B cell (primary cell): ENCODE data around the gene RAD51B. TPM values are rescaled to one million over a fixed set of nuclear protein-coding genes. Genes with fewer than 3 reads are reported as not detected.

Experiments used
- ATAC-seq: fragments of 200-7000 bp; cut with Tn5 transposase; one replicate; pipeline ENCODE4 v1.10.0; 2021; ENCODE audit warnings: low read depth, mild to moderate bottlenecking, moderate number of reproducible peaks, moderate library complexity
- CTCF ChIA-PET: fragments of 350-600 bp; sonication (Branson Sonifier 250); formaldehyde crosslinking; loops from one replicate; lab custom pipeline; 2021; ENCODE audit warnings: antibody characterized with exemption, inconsistent platforms; lab: Charles Lee
- POLR2A ChIA-PET: fragments of 350-600 bp; sonication (Branson Sonifier 250); formaldehyde crosslinking; loops from one replicate; lab custom pipeline; 2021; ENCODE audit warnings: antibody characterized with exemption; lab: Charles Lee
- DNase-seq: peaks from one replicate; pipeline ENCODE4 v3.0.0; 2013
- H2AFZ ChIP-seq: 2 replicates; pipeline ENCODE4 v1.6.1; 2012; ENCODE audit warnings: mild to moderate bottlenecking, low read depth, low read length; ENCODE audit not compliant: insufficient read depth, poor library complexity, severe bottlenecking
- H3K27ac ChIP-seq, 2 donors: 1 replicate in 1 of 2; 2 replicates in 1 of 2; pipeline ENCODE4 v1.5.1; 2012 to 2013; ENCODE audit warnings: low read length in 2 of 2, mild to moderate bottlenecking in 2 of 2, moderate library complexity in 1 of 2
- H3K27me3 ChIP-seq, 4 experiments: fragments of 200-600 bp in 1 of 4; sonication (generic) in 1 of 4; replicated peaks in 1 of 4; 1 replicate in 2 of 4; 2 replicates in 2 of 4; pipeline versions ENCODE4 v1.6.1 to v1.7.0; 2013 to 2016; ENCODE audit warnings: low read length in 3 of 4, mild to moderate bottlenecking in 2 of 4, mixed read lengths in 1 of 4, moderate library complexity in 1 of 4; ENCODE audit not compliant: insufficient read depth in 4 of 4, control insufficient read depth in 3 of 4; ENCODE audit errors: control extremely low read depth in 1 of 4
- H3K36me3 ChIP-seq, 2 experiments: replicated peaks in 1 of 2; 1 replicate in 1 of 2; 2 replicates in 1 of 2; pipeline versions ENCODE4 v1.6.1 to v1.7.1; 2013; ENCODE audit warnings: low read length in 1 of 2; ENCODE audit not compliant: insufficient read depth in 2 of 2, control insufficient read depth in 1 of 2; ENCODE audit errors: control extremely low read depth in 1 of 2, extremely low read depth in 1 of 2
- H3K4me1 ChIP-seq, 2 donors: fragments of 200-600 bp in 1 of 2; sonication (generic) in 1 of 2; 1 replicate in 1 of 2; 2 replicates in 1 of 2; pipeline versions ENCODE4 v1.5.1 to v1.6.1; 2013 to 2017; ENCODE audit warnings: low read length in 2 of 2; ENCODE audit not compliant: control insufficient read depth in 2 of 2, insufficient read depth in 2 of 2
- H3K4me2 ChIP-seq: replicated peaks from 2 replicates; pipeline ENCODE3; 2012; ENCODE audit warnings: mild to moderate bottlenecking, low read depth, low read length; ENCODE audit not compliant: poor library complexity, severe bottlenecking
- H3K4me3 ChIP-seq, 5 experiments: fragments of 200-600 bp in 1 of 5; sonication (generic) in 1 of 5; 1 replicate in 3 of 5; 2 replicates in 2 of 5; pipeline versions ENCODE4 v1.5.1 to v1.7.0; 2011 to 2016; ENCODE audit warnings: low read length in 4 of 5, mild to moderate bottlenecking in 4 of 5, low read depth in 2 of 5, control low read depth in 1 of 5, moderate library complexity in 1 of 5; ENCODE audit not compliant: insufficient read depth in 1 of 5; ENCODE audit errors: control extremely low read depth in 1 of 5, extremely low read depth in 1 of 5
- H3K79me2 ChIP-seq: fragments of 200-600 bp; sonication (generic); one replicate; pipeline ENCODE4 v1.6.0; 2016; ENCODE audit warnings: low read length; ENCODE audit not compliant: control insufficient read depth, insufficient read depth
- H3K9ac ChIP-seq: fragments of 200-600 bp; sonication (generic); 2 replicates; pipeline ENCODE4 v1.6.1; 2017; ENCODE audit warnings: mild to moderate bottlenecking, low read length, moderate library complexity
- H3K9me3 ChIP-seq, 3 donors: one replicate each; pipeline versions ENCODE4 v1.6.1 to v1.7.1; 2013; ENCODE audit warnings: low read length in 2 of 3; ENCODE audit not compliant: control insufficient read depth in 2 of 3, insufficient read depth in 1 of 3; ENCODE audit errors: control extremely low read depth in 1 of 3
- H4K20me1 ChIP-seq: 2 replicates; pipeline ENCODE4 v1.6.0; 2012; ENCODE audit warnings: mild to moderate bottlenecking, low read length; ENCODE audit not compliant: insufficient read depth, control insufficient read depth, poor library complexity, severe bottlenecking
- H3K27ac Mint-ChIP-seq: one replicate; pipeline ENCODE4 v1.8.0; 2021; ENCODE audit warnings: mixed read lengths
- H3K27me3 Mint-ChIP-seq: one replicate; pipeline ENCODE4 v1.8.0; 2021; ENCODE audit warnings: mixed read lengths
- H3K4me1 Mint-ChIP-seq: one replicate; pipeline ENCODE4 v1.8.0; 2021; ENCODE audit warnings: mixed read lengths
- H3K4me3 Mint-ChIP-seq: one replicate; pipeline ENCODE4 v1.8.0; 2021; ENCODE audit warnings: mixed read lengths
- H3K9me3 Mint-ChIP-seq: one replicate; pipeline ENCODE4 v1.8.0; 2022; ENCODE audit warnings: mixed read lengths; ENCODE audit not compliant: insufficient read depth
- EZH2 ChIP-seq: IDR thresholded peaks from 2 replicates; pipeline ENCODE4 v1.6.1; 2012; ENCODE audit warnings: borderline replicate concordance, low read depth, mild to moderate bottlenecking, moderate library complexity, low read length; ENCODE audit not compliant: insufficient read depth, poor library complexity, severe bottlenecking
- WGBS: methylation state at CpG from one replicate; pipeline ENCODE4 v1.1.5; 2013; ENCODE audit warnings: missing lambda C conversion rate; ENCODE audit not compliant: insufficient coverage; 5-methylcytosine and 5-hydroxymethylcytosine counted together
- intact Hi-C: fragments of 100-400 bp; cut with micrococcal nuclease; formaldehyde crosslinking; loops from one replicate; pipeline ENCODE4 v1.10.0; 2022
- polyA plus RNA-seq: library from polyadenylated mRNA; depleted of rRNA; stranded (reverse); fragments of >200 nt; gene quantifications from 2 replicates; pipeline ENCODE4 v1.2.3, GENCODE V29; 2012
- total RNA-seq, 2 donors: library from RNA; stranded (reverse); fragments of 120-200 nt in 1 of 2; gene quantifications; 1 replicate in 1 of 2; 2 replicates in 1 of 2; pipeline versions ENCODE4 v1.2.3 to v1.2.4, GENCODE V29; 2013 to 2022
- TF ChIP-seq, protein P1 (sequence below): fragments of 200-600 bp; IDR thresholded peaks from one replicate; pipeline ENCODE4 v1.8.0; 2022; ENCODE audit warnings: antibody characterized with exemption, mild to moderate bottlenecking

RAD51B gene
- total and polyA plus RNA-seq, 2 donors (not counting 1 experiment from before 2014, with no cell fraction given): 6.5 to 60.6 TPM

DNA sequence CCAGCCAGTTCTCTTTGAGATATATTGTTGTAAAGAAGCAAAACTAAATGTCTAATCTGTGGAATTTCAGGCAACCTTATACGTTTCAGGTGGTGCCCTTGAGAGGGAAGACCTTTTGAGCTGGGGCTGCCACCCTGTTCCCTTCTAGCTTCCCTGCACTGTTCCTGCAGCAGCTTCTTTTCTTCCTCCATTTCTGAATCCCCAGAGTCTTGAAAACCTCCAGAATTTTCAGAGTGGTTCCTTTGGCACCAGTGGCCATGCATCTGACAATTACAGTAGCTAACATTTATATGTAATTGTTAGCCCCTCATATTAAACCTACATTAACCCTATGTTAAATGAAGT is 702.0 kb downstream of the RAD51B start:
- H3K4me1 ChIP-seq: peaks cover 38 to 47% of the 10 kb centered on the region in 2 donors
- H4K20me1 ChIP-seq: no peaks in the 10 kb centered on the region
- ATAC-seq (no peak), DNase-seq (no peak)
- no peak overlapping the region for H2AFZ ChIP-seq
- no CpG with 5 or more reads among the region's 1 CpG for WGBS
- Mint-ChIP-seq H3K4me3 (no peak overlapping the region), H3K27me3 (no peaks in the 10 kb centered on the region), H3K4me1 (peaks cover 55% of the 10 kb centered on the region), H3K27ac (peak overlapping the region; percentile 32), H3K9me3 (no peaks in the 10 kb centered on the region)
- intact Hi-C loops: no loop called here
- no peaks in the 10 kb centered on the region for H3K27me3 ChIP-seq
- no peak overlapping the region for H3K9ac ChIP-seq
- TF ChIP-seq, protein P1, sequence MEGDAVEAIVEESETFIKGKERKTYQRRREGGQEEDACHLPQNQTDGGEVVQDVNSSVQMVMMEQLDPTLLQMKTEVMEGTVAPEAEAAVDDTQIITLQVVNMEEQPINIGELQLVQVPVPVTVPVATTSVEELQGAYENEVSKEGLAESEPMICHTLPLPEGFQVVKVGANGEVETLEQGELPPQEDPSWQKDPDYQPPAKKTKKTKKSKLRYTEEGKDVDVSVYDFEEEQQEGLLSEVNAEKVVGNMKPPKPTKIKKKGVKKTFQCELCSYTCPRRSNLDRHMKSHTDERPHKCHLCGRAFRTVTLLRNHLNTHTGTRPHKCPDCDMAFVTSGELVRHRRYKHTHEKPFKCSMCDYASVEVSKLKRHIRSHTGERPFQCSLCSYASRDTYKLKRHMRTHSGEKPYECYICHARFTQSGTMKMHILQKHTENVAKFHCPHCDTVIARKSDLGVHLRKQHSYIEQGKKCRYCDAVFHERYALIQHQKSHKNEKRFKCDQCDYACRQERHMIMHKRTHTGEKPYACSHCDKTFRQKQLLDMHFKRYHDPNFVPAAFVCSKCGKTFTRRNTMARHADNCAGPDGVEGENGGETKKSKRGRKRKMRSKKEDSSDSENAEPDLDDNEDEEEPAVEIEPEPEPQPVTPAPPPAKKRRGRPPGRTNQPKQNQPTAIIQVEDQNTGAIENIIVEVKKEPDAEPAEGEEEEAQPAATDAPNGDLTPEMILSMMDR: no peak
- no peak for TF ChIP-seq EZH2
- H3K4me3 ChIP-seq: no peak overlapping the region
- no peak overlapping the region for H3K4me2 ChIP-seq
- POLR2A ChIA-PET: no interaction called here
- CTCF ChIA-PET: interaction anchor here (0.7 to 2.6 kb wide), 4 partner anchors 8 to 298 kb away, joined by 3 to 7 read pairs (median 4); no protein-coding TSS in a partner anchor
- no peaks in the 10 kb centered on the region for H3K36me3 ChIP-seq
- no peak overlapping the region for H3K27ac ChIP-seq
- no peaks in the 10 kb centered on the region for H3K79me2 ChIP-seq
- H3K9me3 ChIP-seq: no peaks in the 10 kb centered on the region

DNA sequence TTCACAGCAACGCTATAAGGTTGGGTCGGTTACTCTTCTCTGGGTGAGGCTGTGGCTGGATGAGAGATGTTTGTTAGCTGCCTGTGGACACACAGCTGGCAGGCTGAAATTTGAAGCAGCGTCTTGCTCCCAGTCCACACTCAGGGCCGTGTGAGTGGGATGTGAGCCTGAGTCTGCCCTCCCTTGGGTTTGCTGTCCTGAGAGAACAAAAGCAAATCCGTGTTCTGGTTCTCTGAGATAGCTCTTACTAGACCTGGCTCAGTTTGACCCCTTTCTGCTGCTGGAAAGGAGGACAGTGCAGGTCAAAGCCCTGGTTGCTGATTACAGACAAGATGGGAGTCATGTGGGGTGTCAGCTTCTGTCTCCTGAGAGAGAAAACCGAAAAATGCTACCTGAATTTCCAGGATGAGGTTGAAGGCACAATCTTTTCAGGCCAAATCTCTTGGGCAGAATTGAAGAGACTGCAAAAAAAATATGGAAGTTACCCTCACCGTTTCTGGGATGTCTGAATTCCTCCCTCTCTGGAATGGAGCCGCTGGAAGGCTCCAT is 702.5 kb downstream of the RAD51B start:
- Mint-ChIP-seq H3K4me1 (peaks cover 54% of the 10 kb centered on the region), H3K4me3 (no peak overlapping the region), H3K27me3 (no peaks in the 10 kb centered on the region), H3K27ac (no peak overlapping the region), H3K9me3 (no peaks in the 10 kb centered on the region)
- H2AFZ ChIP-seq: no peak overlapping the region
- H3K36me3 ChIP-seq: no peaks in the 10 kb centered on the region
- ATAC-seq: no peak
- H3K9me3 ChIP-seq: no peaks in the 10 kb centered on the region
- H3K79me2 ChIP-seq: peaks cover 2% of the 10 kb centered on the region
- no peak for DNase-seq
- no peaks in the 10 kb centered on the region for H3K27me3 ChIP-seq
- POLR2A ChIA-PET: no interaction called here
- CTCF ChIA-PET: interaction anchor here (0.7 to 2.6 kb wide), 5 partner anchors 9 to 297 kb away, joined by 3 to 7 read pairs (median 3); no protein-coding TSS in a partner anchor
- no peak for TF ChIP-seq EZH2
- TF ChIP-seq, protein P1: no peak
- H3K4me3 ChIP-seq: no peak overlapping the region
- no peak overlapping the region for H3K9ac ChIP-seq
- intact Hi-C loops: no loop called here
- peaks cover 39 to 48% of the 10 kb centered on the region in 2 donors for H3K4me1 ChIP-seq
- H3K4me2 ChIP-seq: no peak overlapping the region
- no peak overlapping the region for H3K27ac ChIP-seq
- H4K20me1 ChIP-seq: no peaks in the 10 kb centered on the region
- 98% methylated on average over 6 of the region's 8 CpGs for WGBS
